NCI-H187 treated with DMSO at 0.1 percent for 48 hours (cell line): ENCODE measurements around the gene CT45A1.
"Not testable (repeated sequence)": the region's sequence is repeated elsewhere in the genome, so short reads cannot be mapped to it uniquely, and the experiment has no call there.

Experiments
- DNase-seq: peaks from one replicate; lab custom pipeline; 2025; lab: John Stamatoyannopoulos, UW

The CT45A1 gene

GRCh38 chrX:135713183-135713689 lies at the start of gene CT45A1:
Gene CT45A1, plus strand, starts transcription at chrX:135713639. Its CDS starts 5,302 bp downstream, at chrX:135718941.
- not testable (repeated sequence) for DNase-seq

DNA sequence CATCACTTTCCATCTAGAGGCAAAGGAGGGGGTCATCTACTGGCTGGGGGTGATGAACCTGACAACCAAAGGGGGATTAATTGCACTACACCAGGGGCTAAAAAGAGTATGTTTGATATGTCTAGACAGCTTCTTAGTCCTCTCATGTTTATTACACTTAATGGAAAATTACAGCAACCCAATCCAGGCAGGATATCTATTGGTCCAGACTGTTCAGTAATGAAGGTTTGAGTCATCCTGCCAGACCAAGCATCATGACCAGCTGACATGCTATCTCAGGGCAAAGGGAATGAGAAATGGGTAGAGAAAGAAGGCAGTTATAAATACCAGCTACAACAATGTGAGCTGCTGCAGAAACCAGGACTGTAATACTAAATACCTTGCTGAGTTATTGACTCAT lies 40.5 kb upstream of the CT45A1 start:
- not testable (repeated sequence) for DNase-seq

- no peak for DNase-seq
Observed at GRCh38 chrX:135688137-135688536, 25.3 kb upstream of the CT45A1 start.

- no peak for DNase-seq
Observed at GRCh38 chrX:135695471-135695870, 18.0 kb upstream of the CT45A1 start.

DNA sequence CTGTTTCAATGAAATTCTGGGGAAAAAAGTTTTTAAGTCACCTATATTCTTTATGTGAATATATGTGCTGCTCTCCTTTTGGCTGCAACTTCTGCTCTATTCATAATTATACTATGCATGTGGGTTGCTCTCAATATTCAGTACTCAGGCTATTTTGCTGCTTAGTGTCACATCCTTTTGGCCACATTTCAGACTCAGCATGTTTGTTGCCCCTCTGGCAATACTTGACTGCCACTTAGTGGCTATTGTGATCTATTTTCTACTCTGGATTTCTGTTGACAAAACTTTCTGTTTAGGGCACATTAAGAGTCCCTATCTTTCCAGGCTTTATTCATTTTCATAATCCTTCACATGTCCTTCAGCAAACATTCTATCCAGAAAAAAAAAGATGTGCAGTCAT lies 15.8 kb upstream of the CT45A1 start:
- DNase-seq: no peak

DNA sequence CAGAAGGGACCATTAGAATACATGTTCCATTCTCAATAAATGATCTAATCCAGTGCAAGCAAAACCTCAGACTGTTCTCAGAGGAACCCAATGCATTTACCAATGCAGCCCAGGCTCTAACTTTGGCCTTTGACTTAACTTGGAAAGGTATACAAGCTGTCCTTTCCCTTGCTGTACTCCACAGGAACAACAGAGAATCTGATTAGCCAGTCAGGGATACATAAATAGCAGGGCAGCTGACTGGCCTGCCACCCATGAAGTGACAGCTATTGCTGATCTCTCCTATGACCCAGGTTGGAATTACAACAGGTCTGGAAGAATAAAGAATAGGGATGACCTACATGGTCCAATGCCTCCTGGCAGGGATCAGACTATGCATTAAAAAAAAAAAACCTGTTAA lies 14.5 kb upstream of the CT45A1 start:
- no peak for DNase-seq

GRCh38 chrX:135707880-135708279 lies 5.6 kb upstream of the CT45A1 start:
- no peak for DNase-seq

- DNase-seq: no peak
Observed at GRCh38 chrX:135713795-135714194, 356 bp downstream of the CT45A1 start.

GRCh38 chrX:135734666-135735065 lies 21.2 kb downstream of the CT45A1 start:
- not testable (repeated sequence) for DNase-seq

GRCh38 chrX:135737366-135738071 lies 24.1 kb downstream of the CT45A1 start:
- no peak for DNase-seq

DNA sequence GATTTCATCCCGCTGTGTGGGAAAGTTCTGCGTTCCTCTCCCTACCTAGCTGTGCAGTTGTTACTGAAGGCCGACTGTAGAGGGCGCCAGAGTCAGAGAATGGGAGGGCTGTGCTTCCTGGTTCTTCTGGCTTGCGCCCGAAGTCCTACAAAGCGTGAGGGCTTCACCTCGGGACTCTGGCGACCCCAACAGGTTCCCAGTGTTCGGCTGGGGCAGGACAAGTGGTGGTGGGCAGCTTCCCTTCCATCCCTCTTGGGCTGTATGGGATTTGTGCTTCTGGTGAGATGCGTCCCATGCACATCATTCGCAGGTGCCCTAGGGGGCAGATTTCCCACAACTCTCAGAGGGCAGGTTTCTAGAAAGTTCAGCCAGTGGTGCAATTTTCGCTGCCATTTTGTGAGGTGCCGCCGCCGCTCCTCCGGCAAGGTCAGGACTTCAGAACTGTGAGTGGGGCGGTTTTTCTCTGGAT lies 27.3 kb downstream of the CT45A1 start:
- DNase-seq: no peak

- no peak for DNase-seq
Observed at GRCh38 chrX:135741192-135741715, 27.8 kb downstream of the CT45A1 start.

- DNase-seq: not testable (repeated sequence)
Observed at GRCh38 chrX:135744739-135745138, 31.3 kb downstream of the CT45A1 start.

DNA sequence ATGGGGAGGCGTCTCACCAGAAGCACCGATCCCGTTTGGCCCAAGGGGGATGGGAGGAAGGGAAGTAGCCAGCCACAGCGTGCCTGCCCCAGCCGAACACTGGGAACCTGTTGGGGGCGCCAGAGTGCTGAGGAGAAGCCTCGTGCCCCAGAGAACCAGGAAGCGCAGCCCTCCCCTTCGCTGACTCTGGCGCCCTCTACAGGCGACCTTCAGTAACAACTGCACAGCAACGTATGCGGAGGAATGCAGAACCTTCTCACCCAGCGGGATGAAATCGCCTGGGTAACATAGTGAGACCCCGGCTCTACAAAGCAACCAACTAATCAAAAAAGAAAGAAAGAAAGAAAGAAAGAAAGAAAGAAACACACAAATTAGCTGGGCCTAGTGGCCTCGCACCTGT lies 54.7 kb downstream of the CT45A1 start, which contains the start of gene CT45A3:
CT45A3 (minus strand) TSS at position 101 of the 400 bp plus-strand sequence. CDS start 3,747 bp downstream, outside the sequence.
- not testable (repeated sequence) for DNase-seq
